SK-N-SH treated with all-trans-retinoic acid at 6 μM for 48 hours (cell line): ENCODE data around the gene GPANK1.

Source experiments
- BACH2 ChIP-seq: fragments of 250-450 bp; sonication (Bioruptor Pico); IDR thresholded peaks from 2 replicates; pipeline ENCODE4 v1.9.0; 2021; ENCODE audit warnings: mild to moderate bottlenecking, borderline replicate concordance
- CSDC2 ChIP-seq: fragments of 250-450 bp; sonication (Bioruptor Pico); IDR thresholded peaks from 2 replicates; pipeline ENCODE4 v1.5.0; 2020; ENCODE audit warnings: mild to moderate bottlenecking, moderate library complexity
- GLIS3 ChIP-seq: fragments of 250-450 bp; sonication (Bioruptor Pico); IDR thresholded peaks from 2 replicates; pipeline ENCODE4 v1.5.0; 2020; ENCODE audit warnings: mild to moderate bottlenecking, moderate library complexity
- ISL1 ChIP-seq: fragments of 250-450 bp; sonication (Bioruptor Pico); IDR thresholded peaks from 2 replicates; pipeline ENCODE4 v2.1.2; 2022; ENCODE audit warnings: mild to moderate bottlenecking, moderate library complexity
- OSR1 ChIP-seq: fragments of 250-450 bp; sonication (Bioruptor Pico); IDR thresholded peaks from 2 replicates; pipeline ENCODE4 v1.8.0; 2022; ENCODE audit warnings: moderate library complexity, mild to moderate bottlenecking, inconsistent platforms
- RARB ChIP-seq: fragments of 250-450 bp; sonication (Bioruptor Pico); IDR thresholded peaks from 2 replicates; pipeline ENCODE4 v1.8.0; 2021; ENCODE audit warnings: mild to moderate bottlenecking, moderate library complexity
- TCF4 ChIP-seq: fragments of 250-450 bp; sonication (Bioruptor Pico); IDR thresholded peaks from 2 replicates; pipeline ENCODE4 v1.8.0; 2021; ENCODE audit warnings: mild to moderate bottlenecking, moderate library complexity, borderline replicate concordance
- TOX ChIP-seq: fragments of 250-450 bp; sonication (Bioruptor Pico); IDR thresholded peaks from 2 replicates; pipeline ENCODE4 v1.8.0; 2021; ENCODE audit warnings: mild to moderate bottlenecking, moderate library complexity, borderline replicate concordance
- ZFP3 ChIP-seq: fragments of 250-450 bp; sonication (Bioruptor Pico); IDR thresholded peaks from 2 replicates; pipeline ENCODE4 v1.5.0; 2020; ENCODE audit warnings: mild to moderate bottlenecking, moderate library complexity
- ZFP30 ChIP-seq: fragments of 450-650 bp; formaldehyde crosslinking; IDR thresholded peaks from 2 replicates; pipeline ENCODE4 v1.5.0; 2022; ENCODE audit warnings: mild to moderate bottlenecking, moderate library complexity
- ZNF70 ChIP-seq: fragments of 450-650 bp; formaldehyde crosslinking; IDR thresholded peaks from 2 replicates; pipeline ENCODE4 v1.5.0; 2020; ENCODE audit warnings: mild to moderate bottlenecking, moderate library complexity
- TF ChIP-seq, protein P1 (sequence below): fragments of 250-450 bp; sonication (Bioruptor Pico); IDR thresholded peaks from 2 replicates; pipeline ENCODE4 v1.8.0; 2020; ENCODE audit warnings: mild to moderate bottlenecking, moderate library complexity, borderline replicate concordance

DNA sequence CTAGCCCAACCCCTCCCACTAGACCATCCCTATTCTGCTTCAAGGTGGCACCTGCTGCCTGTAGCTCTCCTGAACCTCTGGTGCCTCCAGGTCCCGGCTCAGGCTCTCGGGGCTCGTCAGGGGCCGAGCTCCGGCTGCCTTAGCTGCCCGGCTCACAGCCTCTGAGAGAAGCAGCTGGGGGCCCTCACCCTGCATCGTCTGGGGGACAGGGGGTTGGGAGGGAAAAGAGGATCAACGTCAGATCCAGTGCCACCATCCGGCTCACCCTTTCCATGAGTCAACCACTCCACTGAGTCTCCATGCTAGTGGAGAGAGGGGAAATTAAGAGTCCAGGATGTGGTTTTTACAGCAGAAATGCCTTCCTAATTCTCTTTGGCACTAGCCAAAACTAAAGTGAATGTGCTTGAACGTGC lies 25.3 kb downstream of the GPANK1 start:
- TF ChIP-seq OSR1 (CRISPR knock-in tag) (no peak), TOX (CRISPR knock-in tag) (no peak), GLIS3 (CRISPR knock-in tag) (no peak), RARB (no peak), ZNF70 (CRISPR knock-in tag) (no peak), ZFP3 (CRISPR knock-in tag) (no peak), TCF4 (CRISPR knock-in tag) (no peak), ISL1 (no peak), ZFP30 (CRISPR knock-in tag) (no peak), BACH2 (CRISPR knock-in tag) (no peak), CSDC2 (CRISPR knock-in tag) (no peak)
- TF ChIP-seq, protein P1, sequence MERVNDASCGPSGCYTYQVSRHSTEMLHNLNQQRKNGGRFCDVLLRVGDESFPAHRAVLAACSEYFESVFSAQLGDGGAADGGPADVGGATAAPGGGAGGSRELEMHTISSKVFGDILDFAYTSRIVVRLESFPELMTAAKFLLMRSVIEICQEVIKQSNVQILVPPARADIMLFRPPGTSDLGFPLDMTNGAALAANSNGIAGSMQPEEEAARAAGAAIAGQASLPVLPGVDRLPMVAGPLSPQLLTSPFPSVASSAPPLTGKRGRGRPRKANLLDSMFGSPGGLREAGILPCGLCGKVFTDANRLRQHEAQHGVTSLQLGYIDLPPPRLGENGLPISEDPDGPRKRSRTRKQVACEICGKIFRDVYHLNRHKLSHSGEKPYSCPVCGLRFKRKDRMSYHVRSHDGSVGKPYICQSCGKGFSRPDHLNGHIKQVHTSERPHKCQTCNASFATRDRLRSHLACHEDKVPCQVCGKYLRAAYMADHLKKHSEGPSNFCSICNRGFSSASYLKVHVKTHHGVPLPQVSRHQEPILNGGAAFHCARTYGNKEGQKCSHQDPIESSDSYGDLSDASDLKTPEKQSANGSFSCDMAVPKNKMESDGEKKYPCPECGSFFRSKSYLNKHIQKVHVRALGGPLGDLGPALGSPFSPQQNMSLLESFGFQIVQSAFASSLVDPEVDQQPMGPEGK (CRISPR knock-in tag), result no peak
